ENCODE measurements around the gene POLE4. TPM values are rescaled to one million over a fixed set of nuclear protein-coding genes. Genes with fewer than 3 reads are reported as not detected.

Gene POLE4
- total RNA-seq, 2 experiments from 2014 or later = 48.4 to 48.9 TPM

GRCh38 chr2:74966887-74967286, 8.4 kb downstream of the POLE4 start:
- Mint-ChIP-seq H3K27me3 (no peaks in the 10 kb centered on the region), H3K4me1 (ENCODE audit: low read depth) (peaks cover 26% of the 10 kb centered on the region), H3K9me3 (peaks cover 10% of the 10 kb centered on the region), H3K4me3 (no peak overlapping the region), H3K36me3 (ENCODE audit: low read depth) (peaks cover 60% of the 10 kb centered on the region), H3K27ac (peak overlapping the region; percentile 37)
- ATAC-seq = no peak
- intact Hi-C loops (cut with micrococcal nuclease) = no loop called here
- DNase-seq = no peak
- POLR2A ChIA-PET = interaction anchor here (0.5 kb wide), 1 partner anchor 640 kb away, joined by 4 read pairs; no protein-coding TSS in a partner anchor
- CTCF ChIA-PET = interaction anchor here (0.7 to 1.4 kb wide), 3 partner anchors 10 to 252 kb away, joined by 3 to 5 read pairs (median 3); no protein-coding TSS in a partner anchor
- TF ChIP-seq CTCF (IDR thresholded peaks at IDR 0.05) = no peak

GRCh38 chr2:74975016-74975415, 16.6 kb downstream of the POLE4 start:
- ChIA-PET POLR2A (no interaction called here), CTCF (no interaction called here)
- intact Hi-C loops (cut with micrococcal nuclease) = no loop called here
- Mint-ChIP-seq H3K27ac (no peak overlapping the region), H3K9me3 (no peaks in the 10 kb centered on the region), H3K4me3 (no peak overlapping the region), H3K4me1 (ENCODE audit: low read depth) (peaks cover 2% of the 10 kb centered on the region), H3K27me3 (no peaks in the 10 kb centered on the region), H3K36me3 (ENCODE audit: low read depth) (peaks cover 7% of the 10 kb centered on the region)
- DNase-seq (no peak), ATAC-seq (no peak)
- TF ChIP-seq CTCF (IDR thresholded peaks at IDR 0.05) = no peak

GRCh38 chr2:74979844-74980243, 21.4 kb downstream of the POLE4 start:
- ChIA-PET CTCF (interaction anchor here (0.7 kb wide), 1 partner anchor 60 kb away, joined by 3 read pairs; no protein-coding TSS in a partner anchor), POLR2A (interaction anchor here (0.6 to 1.2 kb wide), 2 partner anchors 12 to 60 kb away, joined by 3 read pairs; no protein-coding TSS in a partner anchor)
- Mint-ChIP-seq H3K4me3 (no peak overlapping the region), H3K9me3 (no peaks in the 10 kb centered on the region), H3K27me3 (no peaks in the 10 kb centered on the region), H3K36me3 (ENCODE audit: low read depth) (peaks cover 3% of the 10 kb centered on the region), H3K4me1 (ENCODE audit: low read depth) (peaks cover 2% of the 10 kb centered on the region), H3K27ac (no peak overlapping the region)
- intact Hi-C loops (cut with micrococcal nuclease) = no loop called here
- TF ChIP-seq CTCF (IDR thresholded peaks at IDR 0.05) = no peak
- DNase-seq (no peak), ATAC-seq (no peak)

GRCh38 chr2:74982577-74982976, 24.1 kb downstream of the POLE4 start:
- intact Hi-C loops (cut with micrococcal nuclease) = no loop called here
- DNase-seq (no peak), ATAC-seq (no peak)
- H3K4me1 Mint-ChIP-seq (ENCODE audit: low read depth) = peaks cover 2% of the 10 kb centered on the region
- POLR2A ChIA-PET = no interaction called here
- no peak overlapping the region for H3K27ac Mint-ChIP-seq
- H3K4me3 Mint-ChIP-seq = no peak overlapping the region
- H3K27me3 Mint-ChIP-seq = no peaks in the 10 kb centered on the region
- no peaks in the 10 kb centered on the region for H3K9me3 Mint-ChIP-seq
- TF ChIP-seq CTCF (IDR thresholded peaks at IDR 0.05) = no peak
- CTCF ChIA-PET = no interaction called here
- H3K36me3 Mint-ChIP-seq (ENCODE audit: low read depth) = peaks cover 10% of the 10 kb centered on the region

GRCh38 chr2:74983631-74984392, 25.4 kb downstream of the POLE4 start:
- Mint-ChIP-seq H3K9me3 (peaks cover 2% of the 10 kb centered on the region), H3K27me3 (no peaks in the 10 kb centered on the region), H3K4me3 (no peak overlapping the region), H3K27ac (no peak overlapping the region), H3K4me1 (ENCODE audit: low read depth) (peaks cover 2% of the 10 kb centered on the region), H3K36me3 (ENCODE audit: low read depth) (peaks cover 10% of the 10 kb centered on the region)
- ChIA-PET CTCF (no interaction called here), POLR2A (no interaction called here)
- no peak for TF ChIP-seq CTCF (IDR thresholded peaks at IDR 0.05)
- no peak for DNase-seq
- no peak for ATAC-seq
- intact Hi-C loops (cut with micrococcal nuclease) = no loop called here
